ENCODE data around the gene DDX23.

- TF ChIP-seq POLR2A (IDR thresholded peaks at IDR 0.05), result no peak
- no peak for TF ChIP-seq CTCF (IDR thresholded peaks at IDR 0.05)
Measured at GRCh38 chr12:48863291-48863690, 11.3 kb upstream of the DDX23 start.

Measured in heart left ventricle (tissue), 13 donors.